Esophagus squamous epithelium (tissue), 5 donors: Measurements from ENCODE around the gene CPPED1. TPM values are rescaled to one million over a fixed set of nuclear protein-coding genes. Genes with fewer than 3 reads are reported as not detected.

ENCODE experiments used
- DNase-seq: peaks from one replicate; lab custom pipeline; 2025; lab: John Stamatoyannopoulos, UW
- H3K27ac ChIP-seq, 4 donors: fragments of 200-600 bp; sonication (generic); one replicate each; pipeline ENCODE4 v1.5.1; 2016 to 2019; ENCODE audit warnings: mild to moderate bottlenecking in 1 of 4
- H3K27me3 ChIP-seq, 4 donors: fragments of 200-600 bp; sonication (generic); 1 replicate in 3 of 4; 2 replicates in 1 of 4; pipeline versions ENCODE4 v1.5.1 to v1.6.0; 2017 to 2021; ENCODE audit warnings: antibody characterized with exemption in 1 of 4
- H3K36me3 ChIP-seq, 3 donors: fragments of 200-600 bp; sonication (generic); one replicate each; pipeline ENCODE4 v1.5.1; 2016 to 2019
- H3K4me1 ChIP-seq, 3 donors: fragments of 200-600 bp; sonication (generic); one replicate each; pipeline ENCODE4 v1.5.1; 2017 to 2019
- H3K4me3 ChIP-seq, 4 donors: fragments of 200-600 bp; sonication (generic); 1 replicate in 3 of 4; 2 replicates in 1 of 4; pipeline ENCODE4 v1.5.1; 2016 to 2019; ENCODE audit warnings: mild to moderate bottlenecking in 2 of 4, moderate library complexity in 1 of 4
- H3K9me3 ChIP-seq, 3 donors: fragments of 200-600 bp; sonication (generic); one replicate each; pipeline ENCODE4 v1.5.1; 2016 to 2019
- POLR2A ChIP-seq, 4 donors: fragments of 450-650 bp; IDR thresholded peaks; one replicate each; pipeline ENCODE4 v1.6.1; 2017; ENCODE audit warnings: antibody characterized with exemption in 4 of 4, mild to moderate bottlenecking in 4 of 4, moderate library complexity in 3 of 4
- WGBS, 2 donors: methylation state at CpG; one replicate each; pipeline ENCODE4 v1.1.5; 2018; 5-methylcytosine and 5-hydroxymethylcytosine counted together
- intact Hi-C: fragments of 100-400 bp; cut with DNase I; formaldehyde crosslinking; loops from one replicate; pipeline ENCODE4 v1.15.0; 2022
- total RNA-seq, 4 donors: library from RNA; depleted of rRNA; stranded (reverse); fragments of >200 nt; gene quantifications; one replicate each; pipeline ENCODE4 v1.1.0, GENCODE V29; 2016
- TF ChIP-seq, protein P1 (sequence below), 6 experiments: fragments of 450-650 bp in 4 of 6; fragments of 200-600 bp in 2 of 6; sonication (generic) in 2 of 6; IDR thresholded peaks; one replicate each; pipeline ENCODE4 v1.5.1; 2016 to 2019; ENCODE audit warnings: antibody characterized with exemption in 6 of 6, mild to moderate bottlenecking in 4 of 6, moderate library complexity in 4 of 6
- donor health status: DM: yes; HTN: yes; CAD: no.

The CPPED1 gene
- total RNA-seq, 4 donors from 2014 or later = 14.3 to 45.6 (median 16.8) TPM

DNA sequence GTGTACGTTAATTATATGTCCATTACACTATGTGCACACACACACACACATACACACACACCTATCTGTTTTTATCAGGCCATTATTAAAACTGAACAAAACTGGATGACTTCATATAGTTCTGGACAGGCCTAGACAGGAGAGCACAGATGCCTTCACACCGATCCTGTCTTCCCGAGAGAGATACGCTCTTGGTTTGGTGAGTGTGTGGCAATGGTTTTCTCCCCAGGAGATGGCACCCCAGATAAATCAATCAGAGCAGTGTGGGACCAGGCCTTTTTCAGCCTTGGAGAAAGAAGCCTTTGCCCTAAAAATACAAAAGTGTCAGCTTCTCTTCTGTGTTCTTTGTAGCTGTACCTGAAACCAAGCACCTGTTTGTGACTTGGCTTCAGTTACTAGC, 83.7 kb downstream of the CPPED1 start:
- peaks cover 0 to 24% (median 0%) of the 10 kb centered on the region in 3 donors for H3K36me3 ChIP-seq
- intact Hi-C loops = no loop called here
- H3K27ac ChIP-seq = no peak overlapping the region
- no peaks in the 10 kb centered on the region for H3K4me1 ChIP-seq
- no peak for TF ChIP-seq POLR2A (IDR thresholded peaks at IDR 0.05)
- TF ChIP-seq, protein P1, sequence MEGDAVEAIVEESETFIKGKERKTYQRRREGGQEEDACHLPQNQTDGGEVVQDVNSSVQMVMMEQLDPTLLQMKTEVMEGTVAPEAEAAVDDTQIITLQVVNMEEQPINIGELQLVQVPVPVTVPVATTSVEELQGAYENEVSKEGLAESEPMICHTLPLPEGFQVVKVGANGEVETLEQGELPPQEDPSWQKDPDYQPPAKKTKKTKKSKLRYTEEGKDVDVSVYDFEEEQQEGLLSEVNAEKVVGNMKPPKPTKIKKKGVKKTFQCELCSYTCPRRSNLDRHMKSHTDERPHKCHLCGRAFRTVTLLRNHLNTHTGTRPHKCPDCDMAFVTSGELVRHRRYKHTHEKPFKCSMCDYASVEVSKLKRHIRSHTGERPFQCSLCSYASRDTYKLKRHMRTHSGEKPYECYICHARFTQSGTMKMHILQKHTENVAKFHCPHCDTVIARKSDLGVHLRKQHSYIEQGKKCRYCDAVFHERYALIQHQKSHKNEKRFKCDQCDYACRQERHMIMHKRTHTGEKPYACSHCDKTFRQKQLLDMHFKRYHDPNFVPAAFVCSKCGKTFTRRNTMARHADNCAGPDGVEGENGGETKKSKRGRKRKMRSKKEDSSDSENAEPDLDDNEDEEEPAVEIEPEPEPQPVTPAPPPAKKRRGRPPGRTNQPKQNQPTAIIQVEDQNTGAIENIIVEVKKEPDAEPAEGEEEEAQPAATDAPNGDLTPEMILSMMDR (IDR thresholded peaks at IDR 0.05) = no peak
- 41 to 63% methylated on average over 4 of the region's 4 CpGs for WGBS, 2 donors
- no peaks in the 10 kb centered on the region for H3K27me3 ChIP-seq
- no peaks in the 10 kb centered on the region for H3K9me3 ChIP-seq
- no peak for DNase-seq
- no peak overlapping the region for H3K4me3 ChIP-seq

DNA sequence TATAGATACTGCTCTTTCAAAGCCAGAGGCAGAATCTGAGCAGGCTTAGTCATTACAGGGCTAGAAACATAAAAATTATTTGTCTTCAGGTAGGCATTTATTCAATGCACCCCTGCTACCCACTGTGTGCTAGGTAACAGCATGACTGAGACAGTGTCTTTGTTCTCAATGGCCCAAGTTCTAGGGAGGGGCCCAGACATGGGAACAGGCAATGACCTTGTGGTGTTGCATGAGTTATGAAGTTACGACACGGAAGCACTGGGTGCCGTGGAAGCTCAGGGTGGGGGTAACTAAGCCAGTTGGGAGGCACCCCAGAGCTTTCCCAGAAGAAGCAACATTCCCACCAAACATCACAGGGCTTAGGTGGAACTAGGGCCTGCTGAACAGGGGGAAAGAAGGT, 87.0 kb downstream of the CPPED1 start:
- Histone ChIP-seq H3K9me3 (no peaks in the 10 kb centered on the region), H3K4me1 (no peaks in the 10 kb centered on the region), H3K36me3 (peaks cover 0 to 9% (median 0%) of the 10 kb centered on the region in 3 donors), H3K27ac (no peak overlapping the region), H3K27me3 (no peaks in the 10 kb centered on the region), H3K4me3 (no peak overlapping the region)
- no peak for TF ChIP-seq POLR2A (IDR thresholded peaks at IDR 0.05)
- TF ChIP-seq, protein P1 (IDR thresholded peaks at IDR 0.05) = no peak
- no peak for DNase-seq
- 94 to 100% methylated on average over 2 to 3 of the region's 3 CpGs for WGBS, 2 donors
- intact Hi-C loops = no loop called here

- DNase-seq = no peak
- Histone ChIP-seq H3K27me3 (no peaks in the 10 kb centered on the region), H3K36me3 (peaks cover 0 to 9% (median 0%) of the 10 kb centered on the region in 3 donors), H3K27ac (no peak overlapping the region), H3K4me1 (no peaks in the 10 kb centered on the region), H3K4me3 (no peak overlapping the region), H3K9me3 (no peaks in the 10 kb centered on the region)
- intact Hi-C loops = no loop called here
- TF ChIP-seq, protein P1 (IDR thresholded peaks at IDR 0.05) = no peak
- TF ChIP-seq POLR2A (IDR thresholded peaks at IDR 0.05) = no peak
- WGBS, 2 donors = 46 to 64% methylated on average over 1 of the region's 1 CpG
These were observed 93.9 kb downstream of the CPPED1 start for GRCh38 chr16:12709807-12710206.

- H3K9me3 ChIP-seq = no peaks in the 10 kb centered on the region
- no peak for DNase-seq
- TF ChIP-seq, protein P1 (IDR thresholded peaks at IDR 0.05) = no peak
- no peak overlapping the region for H3K4me3 ChIP-seq
- peaks cover 0 to 23% (median 0%) of the 10 kb centered on the region in 3 donors for H3K36me3 ChIP-seq
- H3K27me3 ChIP-seq = no peaks in the 10 kb centered on the region
- H3K27ac ChIP-seq = no peak overlapping the region
- intact Hi-C loops = no loop called here
- H3K4me1 ChIP-seq = no peaks in the 10 kb centered on the region
- WGBS, 2 donors = 74 to 79% methylated on average over 3 of the region's 3 CpGs
These were observed 95.4 kb downstream of the CPPED1 start for GRCh38 chr16:12708266-12708665.

GRCh38 chr16:12706628-12707027, 97.1 kb downstream of the CPPED1 start:
- DNase-seq = no peak
- H3K4me1 ChIP-seq = no peaks in the 10 kb centered on the region
- no peak overlapping the region for H3K27ac ChIP-seq
- intact Hi-C loops = no loop called here
- H3K9me3 ChIP-seq = no peaks in the 10 kb centered on the region
- H3K36me3 ChIP-seq = peaks cover 0 to 39% (median 0%) of the 10 kb centered on the region in 3 donors
- no peak overlapping the region for H3K4me3 ChIP-seq
- TF ChIP-seq, protein P1 (IDR thresholded peaks at IDR 0.05) = no peak
- TF ChIP-seq POLR2A (IDR thresholded peaks at IDR 0.05) = no peak
- H3K27me3 ChIP-seq = no peaks in the 10 kb centered on the region
- WGBS, 2 donors = 90 to 100% methylated on average over 2 to 5 of the region's 6 CpGs
